Stimulated activated CD8-positive, alpha-beta memory T cell treated with anti-CD3 and anti-CD28 coated beads, Interleukin-4, amount 100 ng/mL, for 48 hours (primary cell): ENCODE data around the gene OCEL1.
A peak's percentile ranks its signal among the peaks of the same experiment; 100 is the strongest.

Source experiments
- DNase-seq: peaks from one replicate; pipeline ENCODE4 v3.0.0-alpha.2; 2020

The OCEL1 gene

DNA sequence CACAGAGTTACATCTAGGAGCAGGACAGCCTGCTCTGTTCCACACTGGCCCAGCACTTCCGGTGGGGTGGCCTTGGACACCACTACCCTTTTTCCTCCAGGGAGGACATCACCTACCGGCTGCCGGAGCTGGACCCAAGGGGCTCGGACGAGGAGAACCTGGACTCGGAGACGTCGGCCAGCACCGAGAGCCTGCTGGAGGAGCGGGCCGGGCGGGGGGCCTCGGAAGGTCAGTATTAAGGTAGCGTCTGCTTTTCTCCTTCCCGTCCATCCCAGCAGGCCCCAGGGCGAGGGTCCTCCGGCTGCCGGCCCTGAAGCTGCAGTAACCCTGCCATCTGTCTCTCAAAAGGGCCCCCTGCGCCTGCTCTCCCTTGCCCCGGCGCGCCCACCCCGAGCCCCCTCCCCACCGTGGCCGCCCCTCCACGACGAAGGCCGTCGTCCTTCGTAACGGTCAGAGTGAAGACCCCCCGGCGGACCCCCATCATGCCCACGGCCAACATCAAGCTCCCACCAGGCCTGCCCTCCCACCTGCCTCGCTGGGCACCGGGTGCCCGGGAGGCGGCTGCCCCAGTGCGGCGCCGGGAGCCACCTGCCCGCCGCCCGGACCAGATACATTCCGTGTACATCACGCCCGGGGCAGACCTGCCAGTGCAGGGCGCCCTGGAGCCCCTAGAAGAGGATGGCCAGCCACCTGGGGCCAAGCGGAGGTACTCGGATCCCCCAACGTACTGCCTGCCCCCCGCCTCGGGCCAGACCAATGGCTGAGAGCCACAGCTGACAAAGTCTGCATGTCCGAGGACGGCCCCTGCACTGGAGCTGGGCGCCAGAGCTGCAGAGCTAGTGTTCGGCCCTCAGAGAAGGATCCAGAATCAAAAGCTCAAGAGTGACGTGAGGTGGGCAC, 14.2 kb upstream of the OCEL1 start:
- no peak for DNase-seq

DNA sequence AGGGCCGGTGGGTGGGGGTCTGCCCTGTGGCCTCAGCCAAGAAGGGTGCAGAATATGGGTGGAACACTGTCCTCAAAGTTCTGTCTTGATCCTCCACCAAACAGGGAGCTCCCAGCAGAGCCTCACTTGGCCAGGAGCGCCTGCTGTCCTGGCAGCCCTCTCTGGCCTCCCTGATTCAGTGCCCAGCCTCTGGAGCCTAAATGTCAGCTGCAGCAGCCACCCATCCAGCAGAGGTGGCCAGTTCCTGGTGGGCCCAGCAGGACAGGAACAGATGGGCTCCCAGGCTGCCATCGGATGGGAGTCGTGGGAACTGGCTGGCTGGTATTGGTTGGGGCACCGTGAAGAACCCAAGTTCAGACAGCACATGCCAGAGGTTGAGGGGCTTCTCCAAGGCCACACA, 12.7 kb upstream of the OCEL1 start:
- no peak for DNase-seq

DNA sequence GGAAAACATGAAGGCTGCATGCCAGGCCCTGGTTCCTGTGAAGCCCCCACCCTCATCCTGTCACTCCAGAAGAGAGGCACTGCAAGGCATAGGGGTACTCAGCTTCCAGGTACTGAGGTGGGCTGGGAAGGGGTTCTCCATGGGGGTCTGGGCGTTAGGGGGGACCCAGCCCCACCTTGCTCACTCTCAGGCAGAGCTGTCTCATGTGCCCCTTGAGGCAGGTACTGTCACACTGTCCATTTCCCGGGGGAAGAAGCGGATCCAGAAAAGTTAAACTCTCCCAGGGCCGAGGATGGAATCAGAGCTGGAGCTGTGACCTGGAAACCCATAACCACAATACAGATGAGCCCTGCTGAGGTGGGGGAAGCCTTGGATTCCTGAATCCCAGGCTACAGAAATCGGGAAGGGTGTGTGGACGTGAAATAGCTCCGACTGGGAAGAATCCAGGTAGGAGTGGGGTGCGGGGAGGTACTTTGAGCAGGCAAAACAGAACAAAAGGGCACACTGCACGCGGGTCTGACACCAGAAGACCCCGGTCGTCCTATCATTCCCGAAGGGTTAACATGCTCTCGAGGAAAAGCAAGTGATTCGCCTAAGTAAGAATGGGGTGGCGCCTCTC, 11.4 kb upstream of the OCEL1 start:
- no peak for DNase-seq

DNA sequence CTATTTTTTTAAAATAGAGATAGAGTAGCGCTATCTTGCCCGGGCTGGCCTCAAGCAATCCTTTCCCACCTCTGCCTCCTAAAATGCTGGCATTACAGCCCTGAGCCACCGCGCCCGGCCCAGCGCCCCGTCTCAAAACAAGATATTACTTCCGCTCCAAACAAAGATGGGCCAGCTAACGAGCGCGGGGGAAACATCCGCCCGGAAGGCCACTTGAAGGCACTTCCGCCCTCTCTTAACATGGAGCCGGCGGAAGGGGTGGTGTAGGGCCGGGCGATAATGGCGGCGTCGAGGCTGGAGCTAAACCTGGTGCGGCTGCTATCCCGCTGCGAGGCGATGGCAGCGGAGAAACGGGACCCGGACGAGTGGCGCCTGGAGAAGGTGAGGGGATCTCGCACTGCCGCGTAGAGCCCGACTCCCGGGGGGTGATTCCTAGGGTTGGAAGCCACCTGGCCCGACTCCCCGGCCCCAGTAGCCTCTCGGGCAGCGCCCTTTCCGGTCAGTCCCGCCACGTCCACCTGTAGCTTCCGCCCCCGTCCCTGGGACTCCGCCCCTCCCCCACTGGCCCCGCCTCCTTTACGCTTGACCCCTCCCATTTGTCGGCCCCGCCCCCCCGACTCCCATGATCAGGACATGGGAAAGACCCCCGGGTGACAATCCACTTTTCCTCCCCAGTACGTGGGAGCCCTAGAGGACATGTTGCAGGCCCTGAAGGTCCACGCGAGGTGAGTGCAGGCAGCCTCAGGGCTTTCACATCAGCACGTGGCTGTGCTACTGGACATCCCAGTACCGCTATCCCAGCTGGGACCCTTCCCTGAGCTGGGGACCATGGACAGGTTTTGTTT, 10.7 kb upstream of the OCEL1 start, which contains the start of gene USE1:
USE1 (plus strand) TSS at position 231 of the 845 bp plus-strand sequence; CDS start at position 280, 49 bp downstream.
- DNase-seq = peak; percentile 88

DNA sequence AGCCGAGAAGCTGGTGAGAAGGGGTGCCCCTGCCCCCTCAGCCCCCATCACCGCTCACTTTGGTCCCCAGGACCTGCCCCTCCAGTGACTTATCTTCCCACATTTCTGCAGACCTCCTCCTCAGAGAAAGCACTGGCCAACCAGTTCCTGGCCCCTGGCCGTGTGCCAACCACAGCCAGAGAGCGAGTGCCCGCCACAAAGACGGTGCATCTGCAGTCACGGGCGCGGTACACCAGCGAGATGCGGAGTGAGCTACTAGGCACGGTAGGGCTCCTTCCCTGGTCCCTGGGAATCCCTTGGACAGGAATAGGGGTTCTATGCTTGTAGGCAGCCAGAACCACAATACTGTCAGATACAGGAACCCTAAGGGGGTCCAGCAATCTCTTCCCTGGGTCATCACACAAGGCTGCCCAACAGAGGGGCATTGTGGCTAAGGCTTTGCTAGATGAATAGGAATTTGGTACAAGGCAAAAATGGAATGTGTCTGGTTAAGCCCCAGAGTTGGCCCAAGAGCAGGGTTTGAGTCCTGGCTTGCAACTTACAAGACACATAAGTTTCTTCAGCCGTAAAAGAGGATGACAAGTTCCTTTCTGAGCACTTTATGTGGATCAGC, 9.9 kb upstream of the OCEL1 start:
- no peak for DNase-seq

DNA sequence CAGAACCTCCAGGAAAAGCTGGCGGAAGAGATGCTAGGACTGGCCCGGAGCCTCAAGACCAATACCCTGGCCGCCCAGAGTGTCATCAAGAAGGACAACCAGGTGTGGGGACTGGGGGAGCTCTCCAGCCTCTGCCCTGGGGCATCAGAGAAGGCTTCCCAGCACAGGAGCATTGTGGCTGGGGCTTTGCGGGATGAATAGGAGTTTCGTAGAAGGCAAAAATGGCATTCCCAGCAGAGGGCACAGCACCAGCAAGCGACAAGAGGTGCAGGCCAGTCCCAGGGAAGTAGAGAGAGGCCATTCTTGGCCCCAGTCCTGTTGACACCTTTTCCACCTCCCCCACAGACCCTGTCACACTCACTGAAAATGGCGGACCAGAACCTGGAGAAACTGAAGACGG, 6.7 kb upstream of the OCEL1 start:
- DNase-seq = no peak

DNA sequence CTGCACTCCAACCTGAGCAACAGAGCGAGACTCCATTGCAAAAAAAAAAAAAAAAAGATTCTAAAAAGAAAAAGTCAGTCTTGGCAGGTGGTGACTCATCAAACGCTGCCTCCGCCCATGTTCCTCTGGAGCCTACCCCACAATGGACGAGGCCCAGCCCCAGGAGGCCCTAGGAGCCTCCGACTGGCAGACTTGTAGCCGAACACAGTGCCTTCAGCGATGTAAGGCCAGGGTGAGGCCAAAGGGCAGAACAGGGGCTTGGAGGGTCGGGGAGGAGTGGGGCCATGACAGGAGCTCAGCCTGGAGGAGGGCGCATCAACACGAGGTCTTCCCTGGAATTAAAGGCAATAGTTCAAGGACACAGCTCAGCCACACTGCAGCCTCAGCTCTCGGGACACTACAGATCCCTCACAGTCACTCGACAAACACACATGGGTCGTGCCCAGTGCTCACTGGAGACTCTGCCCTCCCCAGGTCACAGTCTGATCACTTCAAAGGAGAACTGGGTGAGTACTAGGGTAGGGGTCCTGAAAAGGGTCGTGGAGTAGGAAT, 5.7 kb upstream of the OCEL1 start:
- DNase-seq = no peak

DNA sequence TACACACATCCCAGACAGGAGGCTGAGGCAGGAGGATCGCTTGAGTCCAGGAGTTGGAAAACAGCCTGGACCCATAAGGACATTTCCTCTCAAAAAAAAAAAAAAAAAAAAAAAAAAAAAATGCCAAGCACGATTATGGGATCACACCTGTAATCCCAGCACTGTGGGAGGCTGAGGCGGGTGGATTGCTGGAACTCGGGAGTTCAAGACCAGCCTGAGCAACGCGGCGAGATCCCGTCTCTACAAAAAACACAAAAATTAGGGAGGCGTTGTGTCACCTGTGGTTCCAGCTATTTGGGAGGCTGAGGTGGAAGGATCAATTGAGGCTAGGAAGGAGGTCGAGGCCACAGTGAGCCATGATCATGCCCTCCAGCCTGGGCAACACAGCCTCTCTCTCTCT, 973 bp upstream of the OCEL1 start:
- no peak for DNase-seq

DNA sequence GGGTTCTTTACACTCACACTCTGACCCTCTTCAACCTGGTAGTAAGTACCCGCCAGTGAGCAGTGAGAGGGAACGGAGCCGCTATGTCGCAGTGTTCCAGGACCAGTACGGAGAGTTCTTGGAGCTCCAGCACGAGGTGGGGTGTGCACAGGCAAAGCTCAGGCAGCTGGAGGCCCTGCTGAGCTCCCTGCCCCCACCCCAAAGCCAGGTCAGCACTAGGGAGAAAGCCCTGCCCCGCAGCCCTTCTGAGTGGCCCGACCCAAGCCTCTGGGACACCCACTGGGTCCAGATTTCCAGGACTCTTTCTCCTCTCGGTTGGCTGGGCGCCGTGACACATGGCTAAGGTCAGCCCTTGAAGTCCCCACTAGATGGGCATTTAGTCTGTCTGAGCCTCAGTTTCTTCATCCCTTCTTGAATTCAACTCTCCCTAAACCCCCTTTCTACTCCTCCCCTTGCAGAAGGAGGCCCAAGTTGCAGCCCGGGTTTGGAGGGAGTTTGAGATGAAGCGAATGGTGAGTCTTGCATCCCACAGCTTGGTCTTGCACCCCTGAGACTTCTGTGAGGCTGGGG, 1.9 kb downstream of the OCEL1 start:
- no peak for DNase-seq

DNA sequence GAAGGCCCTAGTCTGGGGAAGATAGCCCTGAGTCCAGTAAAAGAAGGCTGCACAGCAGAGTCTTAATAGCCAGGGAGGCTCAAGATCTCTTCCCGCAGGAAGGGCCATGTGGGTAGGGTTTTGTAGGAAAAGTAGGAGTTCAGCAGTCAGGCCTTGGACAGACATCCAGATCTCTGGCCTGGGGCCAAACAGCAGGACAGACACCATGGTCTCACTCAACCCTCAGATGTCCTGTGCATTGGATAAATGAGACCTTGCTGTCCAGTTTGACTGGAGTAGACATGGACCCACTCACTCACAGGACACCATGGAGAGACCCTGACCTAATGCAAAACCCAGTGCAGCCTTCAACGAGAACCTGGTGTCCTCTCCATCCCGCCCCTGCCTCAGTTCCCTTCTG, 3.9 kb downstream of the OCEL1 start:
- DNase-seq = no peak

DNA sequence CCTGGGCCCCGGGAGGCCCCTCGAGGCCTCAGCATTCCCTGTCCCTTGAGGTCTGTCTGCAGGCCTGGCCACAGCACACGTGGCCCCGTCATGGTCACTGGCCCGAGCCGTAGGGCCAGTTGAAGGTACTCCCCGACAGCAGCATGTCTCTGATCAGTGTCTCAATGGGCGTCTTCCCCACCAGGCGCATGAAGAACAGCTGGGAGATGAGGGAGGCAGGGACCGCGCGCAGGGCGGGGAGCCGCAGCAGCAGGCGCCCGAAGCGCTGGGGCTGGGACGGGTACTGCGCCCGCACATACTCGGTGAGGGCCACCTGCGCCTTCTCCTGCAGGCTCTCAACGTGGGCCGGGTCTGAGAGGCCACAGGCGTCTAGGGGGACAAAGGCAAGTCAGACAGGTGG, 6.2 kb downstream of the OCEL1 start:
- no peak for DNase-seq

DNA sequence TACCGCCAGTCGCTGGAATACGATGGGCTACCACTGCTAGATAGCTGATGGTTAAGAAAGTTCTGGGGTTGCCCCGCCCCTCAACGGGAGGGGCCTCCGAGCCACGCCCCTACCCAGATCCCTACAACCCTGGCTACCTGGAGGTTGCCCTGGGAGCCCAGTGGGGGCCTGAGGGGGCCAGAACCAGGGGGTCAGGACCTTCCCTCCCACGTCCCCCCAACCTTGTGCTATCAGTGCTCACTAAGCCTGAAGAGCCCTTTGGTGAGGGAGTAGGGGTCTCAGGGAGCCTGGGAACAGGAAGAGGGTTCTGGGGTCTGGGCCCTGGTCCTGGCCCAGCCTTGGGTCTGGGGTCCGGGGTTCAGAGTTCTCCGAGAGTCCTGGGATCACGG, 8.9 kb downstream of the OCEL1 start:
- DNase-seq = peak; percentile 82

DNA sequence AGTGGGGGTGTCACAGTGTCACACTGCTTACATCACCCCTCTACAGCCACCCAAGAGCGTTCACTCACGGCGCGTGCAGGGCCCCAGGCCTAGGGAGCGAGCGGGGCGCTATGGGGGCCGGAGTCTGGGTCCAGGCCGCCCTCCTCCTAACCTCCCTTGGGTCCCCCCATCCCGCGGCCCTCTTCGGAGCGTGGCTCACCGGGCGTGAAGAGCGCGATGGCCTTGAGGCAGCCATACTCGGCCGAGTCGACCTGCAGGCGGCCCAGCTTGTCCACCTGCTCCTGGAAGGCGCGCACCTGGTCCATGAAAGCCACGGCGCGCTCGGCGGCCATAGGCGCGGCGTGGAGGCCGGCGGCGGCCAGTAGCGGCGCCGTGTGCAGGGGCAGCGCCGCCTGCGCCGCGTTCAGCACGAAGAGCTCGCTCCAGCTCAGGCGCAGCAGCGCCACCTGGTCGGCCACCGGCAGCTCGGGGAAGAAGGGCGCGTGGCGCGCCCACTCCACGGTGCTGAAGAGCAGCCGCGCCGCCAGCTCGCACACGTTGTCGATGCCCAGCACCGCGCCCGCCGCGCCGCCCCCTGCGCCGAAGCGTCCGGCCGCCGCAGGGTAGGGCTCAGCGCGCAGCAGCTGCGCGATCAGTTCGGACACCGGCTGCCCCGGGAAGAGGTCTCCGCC, 9.4 kb downstream of the OCEL1 start:
- peak; percentile 77 for DNase-seq

DNA sequence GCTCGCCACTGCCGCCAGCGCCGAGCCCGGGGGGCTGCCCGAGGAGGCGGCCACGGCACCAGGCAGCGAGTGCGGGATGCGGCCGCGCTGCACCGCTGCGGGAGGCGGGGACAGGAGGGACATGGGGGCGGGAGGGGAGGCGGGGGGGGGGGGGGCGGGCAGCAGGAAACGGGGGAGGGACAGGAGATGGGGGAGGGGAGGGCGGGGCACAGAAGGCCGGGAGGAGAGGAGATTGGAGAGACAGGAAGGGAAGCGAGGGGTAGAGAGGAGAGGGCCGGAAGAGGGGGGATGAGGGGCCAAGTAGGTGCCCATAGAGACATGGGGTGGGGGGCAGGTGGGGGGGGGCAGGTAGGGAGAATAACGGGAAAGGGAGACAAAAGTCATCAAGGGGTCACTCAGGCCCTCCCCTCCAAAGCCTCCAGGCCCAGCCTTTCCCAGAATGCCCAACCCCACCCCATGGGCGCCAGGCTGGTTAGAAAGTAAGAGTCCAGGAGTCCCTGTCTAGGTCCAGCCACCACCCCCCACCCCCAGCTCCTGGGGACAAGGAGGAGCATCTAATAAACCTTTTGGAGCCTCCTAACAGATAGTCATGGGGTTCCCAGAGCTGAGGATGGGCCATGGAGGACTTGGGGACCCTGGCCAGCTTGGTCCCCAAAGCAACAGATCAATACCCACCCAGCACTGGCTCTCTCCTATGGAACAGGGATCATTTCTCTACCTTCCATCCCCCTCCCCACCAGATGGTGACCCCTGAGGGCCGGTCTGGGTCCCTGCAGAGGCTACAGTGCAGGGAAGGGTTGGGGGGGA, 10.1 kb downstream of the OCEL1 start:
- no peak for DNase-seq

DNA sequence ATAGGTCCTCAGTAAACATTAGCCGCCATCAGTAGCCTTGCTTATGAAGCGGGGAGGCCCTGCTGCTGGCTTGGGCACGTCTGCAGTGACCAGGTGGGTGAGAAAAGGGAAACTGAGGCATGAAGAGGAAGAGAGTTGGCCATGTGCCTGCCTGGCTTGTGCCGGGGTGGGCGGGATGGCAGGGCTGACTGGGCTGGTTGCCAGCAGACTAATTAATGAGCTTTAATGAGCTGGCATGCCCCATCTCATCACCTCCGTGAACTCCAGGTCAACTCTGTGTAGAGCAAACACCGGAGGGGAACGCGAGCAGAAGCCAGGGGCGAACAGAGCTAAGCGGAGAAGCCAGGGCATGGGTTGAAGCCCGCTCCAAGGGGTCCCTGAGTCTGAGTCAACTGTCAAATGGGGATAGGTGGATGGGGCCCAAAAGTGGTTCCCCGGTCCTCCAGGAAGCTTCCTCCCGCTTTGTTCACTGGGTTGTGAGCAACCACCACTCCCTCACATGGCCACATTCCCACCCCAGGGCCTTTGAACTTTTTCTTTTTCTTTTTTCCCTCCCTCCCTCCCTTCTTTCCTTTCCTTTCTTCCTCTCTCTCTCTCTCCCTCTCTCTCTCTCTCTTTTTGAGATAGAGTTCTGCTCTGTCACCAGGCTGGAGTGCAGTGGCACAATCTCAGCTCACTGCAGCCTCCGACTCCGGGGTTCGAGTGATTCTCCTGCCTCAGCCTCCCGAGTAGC, 11.0 kb downstream of the OCEL1 start:
- DNase-seq = no peak

DNA sequence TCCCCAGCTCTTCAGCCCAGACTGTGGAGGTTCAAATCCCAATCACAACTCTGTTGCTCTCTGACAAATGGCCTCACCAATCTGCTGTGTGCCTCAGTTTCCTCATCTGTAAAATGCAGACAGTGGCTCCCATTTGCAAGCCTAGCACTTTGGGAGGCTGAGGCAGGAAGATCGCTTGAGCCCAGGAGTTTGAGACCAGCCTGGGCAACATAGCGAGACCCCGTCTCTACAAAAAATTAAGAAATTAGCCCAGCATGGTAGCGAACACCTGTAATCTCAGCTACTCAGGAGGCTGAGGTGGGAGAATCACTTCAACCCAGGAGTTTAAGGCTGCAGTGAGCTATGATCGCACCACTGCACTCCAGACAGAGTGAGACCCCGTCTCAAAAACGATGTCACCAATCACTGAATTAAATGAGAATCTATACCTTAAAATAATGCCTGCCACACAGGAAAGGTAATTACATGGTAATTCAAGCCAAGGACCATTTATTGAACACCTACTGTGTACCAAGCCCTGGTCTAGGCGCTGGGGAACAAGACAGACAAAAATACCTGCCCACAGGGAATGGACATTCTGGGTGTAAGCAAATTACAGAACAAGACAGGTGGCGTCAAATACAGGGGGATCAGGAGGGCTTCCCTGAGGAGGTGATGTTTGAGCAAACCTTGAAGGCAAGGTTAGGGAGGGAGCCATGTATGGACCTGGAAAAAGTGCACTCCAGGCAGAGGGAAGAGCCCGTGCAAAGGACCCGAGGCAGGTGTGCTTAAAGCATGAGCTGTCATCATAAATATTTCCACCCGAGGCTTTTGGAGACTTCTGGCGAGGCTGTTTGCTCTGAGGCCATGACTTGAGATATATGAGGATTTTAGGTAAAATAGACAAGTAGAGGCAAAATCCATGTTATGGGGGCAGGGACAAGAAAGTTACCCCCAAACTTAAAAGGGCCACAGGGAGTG, 12.0 kb downstream of the OCEL1 start:
- DNase-seq = no peak

DNA sequence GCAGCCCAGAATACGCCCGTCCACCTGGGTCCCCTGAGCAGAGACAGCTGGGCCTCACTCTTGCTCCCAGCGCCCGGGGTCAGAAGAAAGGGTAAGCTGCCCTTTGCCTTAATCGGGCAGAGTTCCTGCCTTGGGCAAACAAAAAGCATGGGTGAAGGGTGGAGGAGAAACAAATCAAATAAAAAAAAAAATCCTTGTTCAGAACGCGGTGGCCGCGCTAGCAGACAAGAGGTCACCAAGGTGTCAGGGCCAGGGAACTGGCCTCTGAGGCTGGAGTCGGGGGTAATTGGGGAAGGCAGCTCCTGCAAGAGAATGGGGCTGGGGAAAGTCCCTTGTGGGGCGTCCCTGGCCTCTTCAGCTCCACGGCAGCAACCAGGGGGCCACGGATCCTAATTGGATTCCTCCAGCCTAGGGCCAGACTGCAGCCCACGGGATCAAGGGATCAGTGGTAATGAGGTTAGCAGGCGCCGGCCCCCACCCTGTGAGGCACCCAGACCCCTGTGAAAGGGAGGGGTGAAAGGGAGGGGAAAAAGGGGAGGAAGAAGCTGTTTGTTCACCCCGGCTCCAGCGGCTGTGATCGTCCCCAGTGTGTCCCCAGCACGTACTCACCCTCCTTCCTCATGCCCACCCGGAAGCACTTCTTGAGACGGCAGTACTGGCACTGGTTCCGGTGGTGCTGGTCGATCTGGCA, 14.2 kb downstream of the OCEL1 start:
- no peak for DNase-seq

DNA sequence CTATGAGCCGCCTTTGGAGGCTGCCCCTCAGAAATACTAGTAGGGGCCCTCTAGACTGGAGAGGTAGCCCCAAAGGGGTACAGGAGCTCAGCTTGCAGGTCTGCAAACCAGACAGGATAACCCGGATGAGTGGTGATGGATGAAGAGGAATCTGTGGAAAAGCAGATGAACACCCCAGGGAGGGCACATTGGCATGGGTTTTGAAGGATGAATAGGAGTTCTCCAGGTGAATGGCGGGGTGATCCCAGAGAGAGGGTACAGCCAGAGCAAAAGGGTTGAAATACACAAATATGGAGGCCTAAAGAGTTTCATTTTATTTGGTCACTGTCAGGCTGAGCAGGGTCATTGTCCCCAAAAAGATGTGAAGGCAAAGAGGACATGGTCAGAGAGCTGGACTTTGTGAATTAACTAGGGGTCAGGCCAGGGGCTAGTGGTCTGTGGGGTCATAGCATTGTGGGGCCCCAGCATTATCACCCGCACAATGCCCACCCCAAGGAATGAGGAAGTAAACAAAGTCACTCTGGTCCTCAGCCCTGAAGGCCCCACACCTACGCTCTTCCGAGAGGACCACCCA, 14.9 kb downstream of the OCEL1 start:
- DNase-seq = no peak
